Skin epidermis (tissue), 12 donors: ENCODE measurements around the gene LTB.
A peak's percentile ranks its signal among the peaks of the same experiment; 100 is the strongest.

Experiments used
- H3K27ac ChIP-seq, 21 experiments: fragments of 200-600 bp; sonication (generic) in 11 of 21; one replicate each; pipeline ENCODE4 v1.5.0; 2020; ENCODE audit warnings: mild to moderate bottlenecking in 3 of 21, inconsistent platforms in 2 of 21, moderate library complexity in 2 of 21
- H3K4me3 ChIP-seq, 7 experiments: fragments of 200-600 bp; sonication (generic) in 2 of 7; one replicate each; pipeline ENCODE4 v1.5.0; 2020; ENCODE audit warnings: inconsistent platforms in 2 of 7, mild to moderate bottlenecking in 2 of 7, moderate library complexity in 1 of 7

The LTB gene, protein sequence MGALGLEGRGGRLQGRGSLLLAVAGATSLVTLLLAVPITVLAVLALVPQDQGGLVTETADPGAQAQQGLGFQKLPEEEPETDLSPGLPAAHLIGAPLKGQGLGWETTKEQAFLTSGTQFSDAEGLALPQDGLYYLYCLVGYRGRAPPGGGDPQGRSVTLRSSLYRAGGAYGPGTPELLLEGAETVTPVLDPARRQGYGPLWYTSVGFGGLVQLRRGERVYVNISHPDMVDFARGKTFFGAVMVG

DNA sequence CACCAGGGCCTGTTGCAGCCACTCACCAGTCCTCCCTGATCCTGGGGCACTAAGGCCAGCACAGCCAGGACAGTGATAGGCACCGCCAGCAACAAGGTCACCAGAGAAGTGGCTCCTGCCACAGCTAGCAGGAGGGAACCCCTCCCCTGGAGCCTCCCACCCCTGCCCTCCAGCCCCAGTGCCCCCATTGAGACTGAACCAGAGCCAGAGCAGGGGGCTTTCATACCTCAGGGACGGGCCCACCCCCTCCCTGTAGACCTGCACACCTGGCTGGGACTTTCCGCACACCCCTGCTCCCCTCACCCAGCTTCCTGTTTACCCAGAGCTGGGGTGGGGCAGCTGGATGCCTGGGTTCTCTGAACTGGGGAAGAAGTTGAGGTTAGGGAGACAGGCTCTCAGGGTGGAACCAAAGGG lies at the start of gene LTB:
Gene LTB (minus strand): TSS at position 195 of the 414 bp plus-strand sequence. CDS start 7 bp downstream, at position 188.
- H3K27ac ChIP-seq, result peak within 1 kb of the TSS; percentile 57 to 98 (median 88)
- H3K4me3 ChIP-seq, result peak within 1 kb of the TSS; percentile 53 to 84 (median 66)

DNA sequence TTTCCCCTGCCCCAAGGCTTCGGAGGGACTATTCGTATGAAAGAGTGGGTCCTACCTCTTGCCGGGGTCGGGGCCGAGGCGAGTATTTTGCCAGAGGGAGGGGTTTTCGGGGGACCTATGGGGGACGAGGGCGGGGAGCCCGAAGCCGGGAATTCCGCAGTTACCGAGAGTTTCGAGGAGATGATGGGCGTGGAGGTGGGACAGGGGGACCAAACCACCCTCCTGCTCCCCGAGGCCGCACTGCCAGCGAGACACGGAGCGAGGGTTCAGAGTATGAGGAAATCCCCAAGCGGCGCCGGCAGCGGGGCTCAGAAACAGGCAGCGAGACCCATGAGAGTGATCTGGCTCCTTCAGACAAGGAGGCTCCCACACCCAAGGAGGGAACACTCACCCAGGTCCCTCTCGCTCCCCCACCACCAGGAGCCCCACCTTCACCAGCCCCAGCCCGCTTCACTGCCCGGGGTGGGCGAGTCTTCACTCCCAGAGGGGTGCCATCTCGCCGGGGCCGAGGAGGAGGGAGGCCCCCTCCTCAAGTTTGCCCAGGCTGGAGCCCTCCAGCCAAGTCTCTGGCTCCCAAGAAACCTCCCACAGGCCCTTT lies 49.6 kb upstream of the LTB start:
- Histone ChIP-seq H3K27ac (peak overlapping the region in 2 of 21 experiments; percentile 3), H3K4me3 (no peak overlapping the region)

DNA sequence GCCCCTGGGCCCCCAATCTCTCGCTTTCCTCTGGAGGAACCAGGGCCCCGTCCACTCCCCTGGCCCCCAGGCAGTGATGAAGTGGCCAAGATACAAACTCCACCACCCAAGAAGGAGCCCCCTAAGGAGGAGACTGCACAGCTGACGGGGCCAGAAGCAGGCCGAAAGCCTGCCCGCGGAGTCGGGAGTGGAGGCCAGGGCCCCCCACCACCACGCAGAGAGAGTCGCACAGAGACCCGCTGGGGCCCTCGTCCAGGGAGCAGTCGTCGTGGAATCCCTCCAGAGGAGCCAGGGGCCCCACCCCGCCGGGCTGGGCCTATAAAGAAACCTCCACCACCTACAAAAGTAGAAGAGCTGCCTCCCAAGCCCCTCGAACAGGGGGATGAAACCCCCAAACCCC lies 49.0 kb upstream of the LTB start:
- Histone ChIP-seq H3K4me3 (no peak overlapping the region), H3K27ac (no peak overlapping the region)

DNA sequence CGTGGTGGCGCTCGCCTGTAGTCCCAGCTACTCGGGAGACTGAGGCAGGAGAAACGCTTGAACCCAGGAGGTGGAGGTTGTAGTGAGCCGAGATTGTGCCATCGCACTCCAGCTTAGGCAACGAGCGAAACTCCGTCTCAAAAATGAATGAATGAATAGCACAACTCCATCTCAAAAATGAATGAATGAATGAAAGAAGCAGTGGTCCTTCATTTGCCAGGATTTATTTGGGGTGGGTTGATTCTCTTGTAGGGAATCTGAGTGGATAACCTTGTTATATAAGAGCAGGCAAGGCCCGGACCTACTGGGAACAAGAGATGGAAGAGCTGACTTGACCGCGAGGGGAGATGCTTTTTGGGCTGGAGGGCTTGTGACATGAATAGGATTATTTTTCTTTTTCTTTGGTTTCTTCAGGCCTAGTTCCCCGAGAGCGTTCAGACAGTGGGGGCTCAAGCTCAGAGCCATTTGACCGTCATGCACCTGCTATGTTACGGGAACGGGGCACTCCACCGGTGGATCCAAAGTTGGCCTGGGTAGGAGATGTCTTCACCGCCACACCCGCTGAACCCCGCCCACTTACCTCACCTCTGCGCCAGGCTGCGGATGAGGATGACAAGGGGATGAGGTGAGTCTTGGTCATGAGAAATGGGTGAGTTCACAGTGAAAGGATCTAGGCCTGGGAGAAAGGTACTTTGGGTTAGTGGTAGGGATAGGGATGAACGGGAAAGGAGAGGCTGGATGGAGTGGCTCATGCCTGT lies 48.1 kb upstream of the LTB start:
- no peak overlapping the region for H3K27ac ChIP-seq
- no peak overlapping the region for H3K4me3 ChIP-seq

DNA sequence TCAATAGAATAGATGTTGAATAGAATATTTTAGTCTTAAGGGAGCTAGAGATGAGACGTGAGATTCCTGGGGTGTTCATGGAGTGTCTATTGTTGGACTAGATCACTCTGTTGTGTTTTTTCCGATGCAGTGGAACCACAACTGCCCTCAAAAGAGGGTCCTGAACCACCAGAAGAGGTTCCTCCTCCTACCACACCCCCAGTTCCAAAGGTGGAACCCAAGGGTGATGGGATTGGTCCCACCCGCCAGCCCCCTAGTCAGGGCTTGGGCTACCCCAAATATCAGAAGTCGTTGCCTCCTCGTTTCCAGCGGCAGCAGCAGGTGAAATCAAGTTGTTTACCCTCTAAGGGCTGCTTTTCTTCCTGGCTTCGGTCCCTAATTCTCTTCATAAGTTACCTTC lies 46.8 kb upstream of the LTB start:
- H3K27ac ChIP-seq, result no peak overlapping the region

DNA sequence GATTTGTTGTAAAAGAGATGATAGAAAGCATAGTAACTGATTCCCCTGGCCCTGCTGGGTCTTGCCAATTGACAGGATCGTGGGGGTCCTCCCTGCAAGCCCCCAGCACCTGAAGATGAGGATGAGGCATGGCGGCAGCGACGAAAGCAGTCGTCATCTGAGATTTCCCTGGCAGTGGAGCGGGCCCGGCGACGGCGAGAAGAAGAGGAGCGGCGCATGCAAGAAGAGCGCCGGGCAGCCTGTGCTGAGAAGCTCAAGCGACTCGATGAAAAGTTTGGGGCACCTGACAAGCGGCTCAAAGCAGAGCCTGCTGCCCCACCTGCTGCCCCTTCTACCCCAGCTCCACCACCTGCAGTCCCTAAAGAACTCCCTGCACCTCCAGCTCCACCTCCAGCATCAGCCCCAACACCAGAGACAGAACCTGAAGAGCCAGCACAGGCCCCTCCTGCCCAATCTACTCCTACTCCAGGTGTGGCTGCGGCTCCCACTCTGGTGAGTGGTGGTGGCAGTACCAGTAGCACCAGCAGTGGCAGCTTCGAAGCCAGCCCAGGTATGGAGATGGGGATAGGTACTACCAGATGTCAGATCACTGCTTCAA lies 45.6 kb upstream of the LTB start:
- H3K4me3 ChIP-seq, result no peak overlapping the region
- H3K27ac ChIP-seq, result no peak overlapping the region

More for the DNA sequence above, 46.8 kb upstream of the LTB start:
- H3K4me3 ChIP-seq, result no peak overlapping the region

DNA sequence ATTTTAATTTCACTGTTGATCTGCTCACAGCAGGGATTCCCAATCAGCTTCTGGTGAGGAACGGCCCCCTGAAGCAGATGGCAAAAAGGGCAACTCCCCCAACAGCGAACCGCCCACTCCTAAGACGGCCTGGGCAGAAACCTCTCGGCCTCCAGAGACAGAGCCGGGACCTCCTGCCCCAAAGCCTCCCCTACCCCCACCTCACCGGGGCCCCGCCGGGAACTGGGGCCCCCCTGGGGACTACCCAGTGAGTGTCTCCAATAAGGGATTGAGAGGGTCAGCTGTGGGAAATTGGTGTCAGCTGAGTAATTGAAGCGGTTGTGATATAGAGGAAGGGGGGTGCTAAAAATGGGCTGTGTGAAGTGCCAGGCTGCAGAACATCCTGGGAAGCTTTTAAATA lies 44.7 kb upstream of the LTB start:
- Histone ChIP-seq H3K4me3 (no peak overlapping the region), H3K27ac (no peak overlapping the region)

DNA sequence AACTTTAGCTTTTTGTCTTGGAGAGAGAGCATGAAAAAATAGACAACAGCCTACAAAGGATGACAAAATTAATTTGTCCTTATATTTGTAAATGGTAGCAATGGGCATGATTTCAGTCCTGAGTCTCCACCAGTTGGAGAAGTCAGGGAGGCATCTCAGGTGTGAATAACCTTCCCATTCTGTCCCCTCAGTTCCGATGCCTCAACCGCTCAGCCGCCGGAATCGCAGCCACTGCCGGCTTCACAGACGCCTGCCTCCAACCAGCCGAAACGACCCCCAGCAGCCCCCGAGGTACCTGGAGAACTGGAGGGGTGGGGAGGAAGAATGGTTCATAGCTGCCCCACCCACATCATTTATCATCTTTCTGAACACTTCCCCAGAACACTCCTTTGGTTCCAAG lies 41.8 kb upstream of the LTB start:
- H3K27ac ChIP-seq, result no peak overlapping the region
- H3K4me3 ChIP-seq, result no peak overlapping the region

DNA sequence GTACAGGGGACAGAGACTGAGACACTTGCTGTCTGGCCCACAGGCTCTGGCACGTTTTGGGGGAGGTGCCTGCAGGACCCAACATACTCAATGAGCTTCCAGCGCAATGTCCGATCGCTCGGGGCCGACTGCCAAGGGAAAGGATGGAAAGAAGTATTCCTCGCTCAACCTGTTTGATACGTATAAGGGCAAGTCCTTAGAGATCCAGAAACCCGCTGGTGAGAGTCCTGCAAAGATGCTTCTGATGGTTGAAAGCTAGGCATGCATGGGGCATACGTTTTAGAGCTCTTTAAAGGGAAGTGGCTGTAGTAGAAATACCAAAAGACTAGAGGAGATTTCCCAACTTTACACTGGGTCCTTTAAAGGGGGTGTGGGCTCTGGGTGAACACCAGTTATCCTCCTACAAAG lies 40.5 kb upstream of the LTB start:
- H3K27ac ChIP-seq, result peak overlapping the region in 8 of 21 experiments; percentile 96 to 99 (median 97)
- peak overlapping the region in 1 of 7 experiments; percentile 81 for H3K4me3 ChIP-seq

DNA sequence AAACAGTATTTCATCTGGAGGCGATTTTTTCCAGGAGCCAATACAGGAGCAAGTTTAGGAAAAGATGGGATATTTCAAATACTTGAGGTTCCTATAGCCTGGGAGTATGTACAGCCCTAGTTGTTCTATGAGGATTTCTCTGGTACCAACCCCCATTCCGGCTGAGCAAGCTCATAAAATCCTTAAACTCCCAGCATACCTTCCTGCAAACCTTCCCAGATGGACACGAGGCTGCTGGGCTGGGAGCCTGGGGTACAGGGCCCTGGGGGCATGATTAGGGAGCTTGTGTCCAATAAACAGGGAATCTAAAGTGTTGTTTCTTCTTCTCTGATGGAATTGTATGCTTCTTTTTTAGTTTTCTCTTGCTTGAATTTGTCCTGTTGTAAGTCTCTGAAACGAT lies 39.8 kb upstream of the LTB start:
- H3K4me3 ChIP-seq, result peak overlapping the region in 5 of 7 experiments; percentile 76 to 90 (median 82)
- peak overlapping the region in 16 of 21 experiments; percentile 20 to 99 (median 98) for H3K27ac ChIP-seq

DNA sequence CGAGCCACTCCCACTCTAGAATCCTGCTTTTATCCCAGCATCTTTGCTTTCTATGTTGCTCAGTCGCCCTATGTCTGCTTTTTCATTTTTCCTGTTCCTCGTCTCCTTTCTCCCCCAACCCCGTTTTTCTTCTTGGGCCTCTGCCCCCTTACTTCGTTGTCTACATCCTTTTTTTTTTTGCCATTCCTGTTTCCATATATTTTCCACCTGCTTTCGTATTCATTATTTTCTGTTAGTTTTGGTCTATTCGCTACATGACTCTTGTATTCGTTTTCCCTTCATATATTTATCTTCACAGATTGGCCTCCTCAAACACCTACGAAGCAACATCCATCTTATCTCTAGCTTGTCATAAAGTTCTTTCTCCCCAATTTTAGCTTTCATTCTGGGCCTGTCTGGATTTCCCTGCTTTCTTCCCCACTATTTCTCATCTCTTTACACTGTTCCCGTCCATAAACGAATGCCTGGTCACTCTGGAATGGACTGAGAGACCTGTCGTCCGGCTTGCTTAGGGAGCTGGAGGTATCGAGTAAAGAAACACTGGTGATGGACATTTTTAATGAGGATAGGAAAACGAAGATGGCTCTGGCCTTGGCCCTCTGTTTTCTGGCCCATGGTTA lies 39.2 kb upstream of the LTB start:
- Histone ChIP-seq H3K4me3 (peak overlapping the region; percentile 76 to 96 (median 82)), H3K27ac (peak overlapping the region; percentile 85 to 99 (median 97))

DNA sequence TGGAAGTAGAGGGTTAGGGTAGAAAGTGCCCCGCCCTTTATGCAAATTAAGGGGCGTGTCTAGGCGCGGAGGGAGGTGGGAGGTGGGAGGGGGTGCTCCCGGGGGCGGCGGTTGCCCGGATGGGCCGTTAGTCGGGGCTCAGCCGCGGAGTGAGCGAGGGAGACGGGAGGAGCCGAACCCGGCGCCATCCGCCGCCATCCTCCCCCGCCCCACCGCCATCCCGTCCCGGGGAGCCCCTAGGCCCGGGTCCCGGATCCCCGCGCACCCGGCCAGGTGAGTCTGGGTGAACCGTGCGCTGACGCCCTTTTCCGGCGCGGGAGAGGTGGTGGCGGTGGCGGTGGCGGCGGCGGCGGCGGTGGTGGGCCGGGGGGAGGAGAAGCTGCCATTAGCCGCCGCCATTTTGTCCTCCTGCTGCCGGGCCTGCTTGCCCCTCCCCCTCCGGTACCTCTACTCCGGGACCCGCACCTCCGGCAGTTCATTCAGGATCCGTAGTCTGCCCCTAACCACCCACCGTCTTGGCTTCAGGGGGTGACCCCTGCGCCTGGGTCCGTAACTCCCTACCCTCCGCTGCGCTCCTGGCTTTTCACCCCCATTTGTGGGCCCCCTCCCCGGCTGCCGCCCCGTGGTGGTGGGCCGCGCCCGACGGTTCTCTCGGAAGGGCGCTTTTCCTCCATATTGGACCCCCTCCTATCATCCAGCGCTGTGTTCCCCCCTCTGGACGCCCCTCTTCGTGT lies 38.5 kb upstream of the LTB start, which contains the start of gene PRRC2A:
Gene PRRC2A (plus strand): TSS at position 130 of the 734 bp plus-strand sequence. CDS start 2,075 bp downstream, outside the sequence.
- peak within 1 kb of the TSS; percentile 85 to 99 (median 97) for H3K27ac ChIP-seq
- H3K4me3 ChIP-seq, result peak within 1 kb of the TSS; percentile 76 to 96 (median 82)

DNA sequence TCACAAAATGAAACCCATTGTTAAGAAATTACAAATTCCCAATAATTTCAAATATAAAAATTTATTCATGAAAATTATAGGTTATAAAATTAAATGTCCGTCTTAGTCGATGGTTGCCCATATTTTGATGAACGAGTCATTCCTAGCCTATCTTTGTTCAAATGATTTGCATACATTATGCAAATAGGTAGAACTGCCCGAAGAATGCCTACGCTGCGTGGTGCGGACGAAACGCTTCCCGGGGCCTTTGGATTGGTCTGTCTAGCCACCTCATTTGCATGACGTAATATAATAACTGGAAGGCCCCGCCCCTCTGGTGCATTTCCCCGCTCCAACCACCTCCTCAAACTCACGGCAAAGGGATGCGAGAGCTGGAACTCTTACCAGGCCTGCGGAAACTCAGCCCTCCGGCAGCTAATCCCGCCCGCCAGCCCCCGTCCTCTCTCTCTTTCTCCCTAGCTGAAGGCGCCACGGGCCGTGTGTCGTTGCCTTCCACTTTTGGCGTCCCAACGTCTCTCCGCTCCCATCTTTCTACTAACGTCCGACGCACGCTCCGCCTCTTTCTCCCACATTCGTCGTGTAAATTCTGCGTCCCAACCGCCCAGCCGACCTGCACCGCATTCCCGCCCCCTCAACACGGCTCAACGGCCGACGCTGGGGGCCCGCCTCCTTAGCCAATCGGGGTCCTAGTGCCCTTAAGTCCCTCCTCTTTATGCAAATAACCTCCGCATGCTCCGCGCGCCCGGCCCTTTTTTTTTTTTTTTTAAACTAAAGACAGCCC lies 37.8 kb upstream of the LTB start:
- Histone ChIP-seq H3K4me3 (peak overlapping the region; percentile 76 to 96 (median 82)), H3K27ac (peak overlapping the region; percentile 68 to 99 (median 97))

DNA sequence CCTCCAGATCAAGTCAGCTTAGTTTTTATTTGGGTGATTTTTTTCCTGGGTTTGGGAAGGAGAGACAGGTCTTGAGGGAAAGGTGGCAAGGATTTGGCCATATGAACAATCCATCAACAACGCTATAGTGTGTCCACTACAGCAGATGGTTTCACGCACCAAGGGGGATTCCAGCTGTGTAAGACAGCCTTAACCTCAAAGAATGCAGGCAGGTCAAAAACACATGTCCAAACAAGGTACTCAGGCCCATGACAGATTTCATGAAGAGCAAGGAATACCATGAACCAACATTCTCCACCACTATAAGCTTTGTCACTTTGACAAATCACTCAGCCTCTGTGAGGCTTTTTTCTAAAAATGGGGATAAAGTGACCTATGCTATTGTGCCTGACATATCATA lies 34.8 kb upstream of the LTB start:
- no peak overlapping the region for H3K4me3 ChIP-seq

DNA sequence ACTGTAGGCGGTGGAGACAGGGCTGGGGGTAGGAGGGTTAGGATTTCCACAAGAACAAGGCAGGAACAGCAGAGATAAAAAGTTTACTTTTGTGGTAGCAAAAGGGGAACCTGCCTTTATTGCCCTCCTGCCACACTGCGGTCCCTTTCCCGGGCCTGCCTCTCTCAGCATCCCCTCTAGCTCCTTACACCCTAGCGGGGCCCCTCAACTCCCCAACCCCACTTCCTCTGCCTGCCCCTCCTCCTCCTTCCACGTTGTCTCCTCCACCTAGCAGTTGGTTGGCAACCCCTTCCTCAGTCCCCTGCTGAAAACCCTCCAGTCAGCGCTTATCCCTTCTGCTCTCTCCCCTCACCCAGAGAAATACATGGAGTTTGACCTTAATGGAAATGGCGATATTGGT lies 33.5 kb upstream of the LTB start:
- Histone ChIP-seq H3K4me3 (peak overlapping the region in 5 of 7 experiments; percentile 3 to 35 (median 9)), H3K27ac (peak overlapping the region in 15 of 21 experiments; percentile 14 to 81 (median 58))

More for the DNA sequence above, 34.8 kb upstream of the LTB start:
- no peak overlapping the region for H3K27ac ChIP-seq

DNA sequence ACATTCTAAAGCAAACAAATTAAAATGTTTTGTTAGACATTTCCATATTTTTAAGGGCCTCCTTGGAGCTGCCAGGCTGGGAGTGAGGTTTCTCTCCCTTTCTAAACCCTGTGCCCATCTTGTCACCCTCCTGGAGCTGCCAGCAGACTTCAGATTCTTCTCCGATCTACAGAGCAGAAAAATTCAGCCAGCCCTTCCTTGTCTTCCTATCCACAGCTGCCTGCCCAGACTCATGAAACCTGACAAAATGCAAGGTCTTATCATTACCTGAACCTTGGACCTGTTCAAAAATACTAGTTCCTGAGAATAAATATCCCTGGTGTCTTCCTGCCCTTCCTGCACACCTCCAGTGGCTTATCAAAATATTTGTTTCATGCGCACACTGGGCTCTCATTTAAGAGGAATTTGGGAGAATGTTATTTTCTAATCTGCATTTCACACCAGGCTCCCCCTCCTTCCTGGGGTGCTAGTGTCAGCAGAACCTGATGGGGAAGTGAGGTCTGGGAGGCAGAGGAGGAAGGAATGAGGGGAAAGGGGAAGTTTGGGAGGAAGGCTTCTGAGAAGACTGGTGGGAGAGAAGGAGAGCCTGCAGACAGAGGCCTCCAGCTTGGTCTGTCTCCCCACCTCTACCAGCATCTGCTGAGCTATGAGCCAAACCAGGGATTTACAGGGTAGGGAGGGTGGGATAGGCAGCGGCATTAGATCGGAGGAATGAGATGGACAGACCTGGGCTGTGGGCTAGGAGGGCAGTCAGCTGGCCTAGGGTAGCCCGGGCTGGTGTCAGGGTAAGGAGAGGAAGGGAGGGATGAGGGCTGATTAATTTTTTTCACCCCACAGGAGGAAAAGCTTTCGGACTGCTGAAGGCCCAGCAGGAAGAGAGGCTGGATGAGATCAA lies 32.7 kb upstream of the LTB start, which contains the start of gene AIF1:
Gene AIF1 (plus strand): TSS at position 551 of the 895 bp plus-strand sequence. CDS start 96 bp downstream, at position 647.
- Histone ChIP-seq H3K4me3 (peak within 1 kb of the TSS in 5 of 7 experiments; percentile 3 to 35 (median 9)), H3K27ac (peak within 1 kb of the TSS in 16 of 21 experiments; percentile 3 to 81 (median 58))

DNA sequence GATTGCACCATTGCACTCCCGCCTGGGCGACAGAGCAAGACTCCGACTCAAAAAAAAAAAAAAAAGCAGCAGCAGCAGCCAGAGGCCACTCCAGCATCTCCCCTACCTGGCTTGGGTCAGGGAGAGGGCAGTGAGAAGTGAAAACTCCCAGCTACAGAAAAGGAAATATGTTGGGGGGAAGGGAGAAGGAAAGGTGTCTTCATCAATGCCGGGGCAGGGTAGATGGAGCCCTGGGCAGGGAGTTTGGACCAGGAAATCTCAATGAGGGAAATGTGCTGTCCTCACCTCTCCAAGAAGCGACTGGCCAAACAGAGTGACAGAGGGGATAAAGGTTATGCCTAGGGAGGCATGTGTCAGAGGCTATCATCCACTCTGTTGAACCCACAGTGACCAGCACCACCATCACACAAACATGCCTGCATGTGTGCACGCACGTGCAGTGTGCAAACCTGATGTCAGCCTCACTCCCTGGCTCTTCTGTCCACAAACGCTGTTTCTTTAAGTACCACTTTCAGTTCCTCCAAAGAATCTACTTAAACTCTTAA lies 31.9 kb upstream of the LTB start:
- no peak overlapping the region for H3K4me3 ChIP-seq
- H3K27ac ChIP-seq, result peak overlapping the region in 6 of 21 experiments; percentile 13 to 80 (median 57)
